ENCODE results near the gene KRTAP29-1. TPM values are rescaled to one million over a fixed set of nuclear protein-coding genes. Genes with fewer than 3 reads are reported as not detected.

Gene KRTAP29-1
- total RNA-seq, 2 experiments from 2014 or later: not detected

DNA sequence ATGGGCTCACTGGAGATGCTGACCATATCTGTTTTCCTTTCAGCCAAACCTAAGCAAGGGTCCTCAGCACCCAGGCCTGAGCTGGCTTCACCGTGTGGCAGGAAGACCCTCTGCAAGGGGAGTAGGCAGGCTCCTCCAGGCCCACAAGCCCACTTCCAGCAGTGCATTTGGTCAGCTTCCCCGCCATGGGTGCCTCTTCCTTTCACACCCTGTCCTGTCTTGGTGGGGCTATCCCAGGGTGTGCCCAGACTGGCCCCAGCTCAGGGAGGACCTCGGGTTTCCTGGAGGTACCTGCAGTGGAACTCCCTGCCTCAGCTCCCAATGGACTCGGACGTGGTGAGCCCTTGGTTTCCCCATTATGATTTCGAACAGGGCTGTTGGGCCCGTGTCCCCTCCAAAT lies 25.6 kb upstream of the KRTAP29-1 start:
- TF ChIP-seq CTCF (IDR thresholded peaks at IDR 0.05): no peak
- H3K27me3 Mint-ChIP-seq: no peaks in the 10 kb centered on the region
- no peaks in the 10 kb centered on the region for H3K9me3 Mint-ChIP-seq
- no peak overlapping the region for H3K4me3 Mint-ChIP-seq
- POLR2A ChIA-PET: interaction anchor here (1.0 kb wide), 1 partner anchor 140 kb away, joined by 3 read pairs; no protein-coding TSS in a partner anchor
- H3K4me1 Mint-ChIP-seq (ENCODE audit: low read depth): peaks cover 19% of the 10 kb centered on the region
- DNase-seq (no peak), ATAC-seq (no peak)
- H3K36me3 Mint-ChIP-seq (ENCODE audit: low read depth): no peaks in the 10 kb centered on the region
- CTCF ChIA-PET: interaction anchor here (0.9 kb wide), 1 partner anchor 14 kb away, joined by 3 read pairs; no protein-coding TSS in a partner anchor
- H3K27ac Mint-ChIP-seq: no peak overlapping the region
- intact Hi-C loops (cut with micrococcal nuclease): no loop called here

DNA sequence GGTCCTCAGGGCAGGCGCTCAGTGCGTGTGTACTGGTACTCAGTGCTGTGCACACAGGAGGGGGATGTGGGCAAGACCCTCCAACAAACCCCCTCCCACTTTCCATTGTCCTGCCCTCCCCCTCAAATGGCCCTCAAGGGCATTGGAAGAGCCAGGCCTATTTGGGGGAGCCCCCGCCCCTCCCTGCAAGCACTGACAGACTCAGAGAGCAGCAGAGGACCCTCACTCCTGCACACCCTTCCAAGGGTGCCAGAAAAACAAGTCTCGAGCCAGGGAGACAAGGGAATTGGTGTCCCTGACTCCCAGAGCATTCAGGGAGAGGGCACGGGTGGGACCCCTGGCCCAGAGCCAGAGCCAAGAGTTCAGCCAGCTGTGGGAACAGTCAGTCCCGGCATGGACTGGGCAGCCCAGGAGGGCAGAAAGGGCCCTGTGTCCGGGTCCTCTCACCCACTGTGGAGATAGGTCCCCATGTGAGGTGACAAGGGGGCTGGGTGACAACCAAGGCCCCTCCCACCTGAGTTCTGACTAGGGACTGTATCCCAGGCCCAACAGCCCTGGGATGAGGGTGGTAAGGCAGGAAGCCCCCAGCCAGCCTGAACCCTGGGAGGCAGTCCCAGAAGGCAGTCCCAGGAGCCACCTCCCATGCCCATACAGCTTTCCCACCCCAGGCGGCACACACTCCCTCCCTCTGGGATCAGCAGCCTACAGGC lies 24.9 kb upstream of the KRTAP29-1 start:
- Mint-ChIP-seq H3K4me3 (no peak overlapping the region), H3K4me1 (ENCODE audit: low read depth) (peaks cover 19% of the 10 kb centered on the region), H3K36me3 (ENCODE audit: low read depth) (no peaks in the 10 kb centered on the region), H3K9me3 (no peaks in the 10 kb centered on the region), H3K27ac (no peak overlapping the region), H3K27me3 (no peaks in the 10 kb centered on the region)
- ATAC-seq: no peak
- intact Hi-C loops (cut with micrococcal nuclease): no loop called here
- POLR2A ChIA-PET: interaction anchor here (1.0 kb wide), 1 partner anchor 140 kb away, joined by 3 read pairs; no protein-coding TSS in a partner anchor
- CTCF ChIA-PET: interaction anchor here (0.9 kb wide), 1 partner anchor 13 kb away, joined by 3 read pairs; no protein-coding TSS in a partner anchor
- no peak for DNase-seq
- TF ChIP-seq CTCF (IDR thresholded peaks at IDR 0.05): no peak

DNA sequence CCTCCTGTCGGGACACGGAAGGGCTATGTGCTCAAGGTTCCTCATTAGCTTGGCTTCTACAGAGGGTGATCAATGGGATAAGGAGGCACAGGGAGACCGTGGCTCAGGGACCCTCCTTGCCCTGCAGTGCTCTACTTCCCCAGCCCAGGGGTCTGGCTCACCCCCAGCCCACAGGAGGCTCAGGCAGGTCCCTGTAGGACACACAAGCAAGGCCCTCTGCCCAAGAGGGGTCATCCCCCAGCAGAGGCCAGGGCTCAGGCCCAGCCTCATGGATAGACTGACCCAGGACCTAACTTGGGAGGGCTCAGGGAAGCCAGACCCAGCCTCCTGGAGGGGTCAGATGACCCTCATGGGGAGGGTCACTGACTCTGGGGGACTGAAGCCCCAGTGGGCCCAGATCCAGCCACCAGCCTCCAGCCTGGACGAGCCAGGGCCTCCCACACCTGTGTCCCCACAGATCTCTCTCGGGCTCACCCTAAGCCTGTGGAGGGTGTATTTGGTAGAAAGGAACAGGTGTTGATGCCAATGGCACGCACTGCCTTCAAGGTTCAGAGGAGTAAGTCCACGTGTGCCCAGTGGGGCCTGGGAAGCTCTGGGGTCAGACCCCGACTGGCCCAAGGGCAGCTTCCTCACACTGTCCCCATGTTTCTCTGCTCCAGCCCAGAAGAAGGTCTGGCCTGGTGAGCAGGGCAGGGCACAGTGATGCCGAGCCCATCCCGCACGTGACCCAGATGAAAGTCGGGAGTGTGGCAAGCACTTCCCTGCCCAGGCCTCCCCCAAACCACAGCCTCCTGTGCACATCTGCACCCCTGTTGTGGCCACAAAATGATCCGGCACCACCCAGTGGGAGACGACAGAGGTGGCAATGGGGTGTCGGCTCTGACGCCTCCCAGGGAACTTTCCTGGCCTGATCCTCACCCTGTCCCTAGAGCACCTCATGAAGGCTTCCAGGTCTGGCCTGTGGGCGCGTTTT lies 23.8 kb upstream of the KRTAP29-1 start:
- CTCF ChIA-PET: no interaction called here
- H3K27me3 Mint-ChIP-seq: no peaks in the 10 kb centered on the region
- H3K4me3 Mint-ChIP-seq: no peak overlapping the region
- intact Hi-C loops (cut with micrococcal nuclease): no loop called here
- POLR2A ChIA-PET: no interaction called here
- no peak for ATAC-seq
- DNase-seq: no peak
- H3K4me1 Mint-ChIP-seq (ENCODE audit: low read depth): peaks cover 21% of the 10 kb centered on the region
- no peak overlapping the region for H3K27ac Mint-ChIP-seq
- H3K9me3 Mint-ChIP-seq: no peaks in the 10 kb centered on the region
- TF ChIP-seq CTCF (IDR thresholded peaks at IDR 0.05): no peak
- no peaks in the 10 kb centered on the region for H3K36me3 Mint-ChIP-seq (ENCODE audit: low read depth)

DNA sequence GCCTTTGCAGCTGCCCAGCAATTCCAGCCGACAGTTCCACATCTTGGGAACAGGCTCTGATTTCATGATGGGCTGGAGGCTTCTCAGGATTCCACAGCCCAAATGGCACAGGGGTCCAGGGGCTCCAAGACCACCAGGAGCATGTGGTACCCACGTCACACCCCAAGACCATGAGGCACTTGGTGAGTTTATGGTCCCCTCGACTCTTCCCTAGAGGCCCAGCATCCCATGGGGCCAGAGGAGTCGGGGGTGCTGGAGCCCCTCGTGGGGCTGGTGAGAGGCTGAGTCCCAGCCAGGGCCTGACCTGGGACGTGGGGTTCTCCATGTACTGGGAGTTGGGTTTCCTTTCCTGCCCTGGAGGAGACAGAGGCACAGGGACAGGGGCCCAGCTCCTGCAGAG lies 23.0 kb upstream of the KRTAP29-1 start:
- Mint-ChIP-seq H3K27me3 (no peaks in the 10 kb centered on the region), H3K9me3 (peaks cover 1% of the 10 kb centered on the region), H3K4me3 (no peak overlapping the region), H3K36me3 (ENCODE audit: low read depth) (no peaks in the 10 kb centered on the region), H3K4me1 (ENCODE audit: low read depth) (peaks cover 21% of the 10 kb centered on the region), H3K27ac (no peak overlapping the region)
- no peak for TF ChIP-seq CTCF (IDR thresholded peaks at IDR 0.05)
- no peak for ATAC-seq
- POLR2A ChIA-PET: no interaction called here
- intact Hi-C loops (cut with micrococcal nuclease): no loop called here
- CTCF ChIA-PET: no interaction called here
- DNase-seq: no peak

DNA sequence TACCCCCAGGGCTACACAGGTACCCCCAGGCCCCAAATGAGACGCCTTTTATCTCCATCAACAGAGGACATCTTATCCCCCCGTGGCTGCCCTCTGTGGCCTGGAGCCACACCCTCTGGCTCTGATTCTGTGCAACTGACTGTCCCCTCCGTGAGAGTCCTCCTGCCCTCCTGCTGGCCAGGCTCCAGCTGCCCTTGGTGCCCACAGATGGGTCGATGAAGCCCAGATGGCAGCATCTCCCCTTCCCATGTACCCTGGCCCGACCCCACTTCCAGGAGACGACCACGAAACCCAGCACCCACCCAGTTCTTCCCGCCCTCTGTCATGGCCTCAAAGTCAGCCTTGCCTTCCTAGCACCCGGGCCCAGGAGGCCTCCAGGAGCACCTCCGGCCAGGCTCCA lies 22.5 kb upstream of the KRTAP29-1 start:
- Mint-ChIP-seq H3K27me3 (no peaks in the 10 kb centered on the region), H3K27ac (no peak overlapping the region), H3K9me3 (peaks cover 4% of the 10 kb centered on the region), H3K4me3 (no peak overlapping the region), H3K4me1 (ENCODE audit: low read depth) (peaks cover 21% of the 10 kb centered on the region), H3K36me3 (ENCODE audit: low read depth) (no peaks in the 10 kb centered on the region)
- ChIA-PET CTCF (no interaction called here), POLR2A (no interaction called here)
- DNase-seq: no peak
- intact Hi-C loops (cut with micrococcal nuclease): no loop called here
- no peak for ATAC-seq
- no peak for TF ChIP-seq CTCF (IDR thresholded peaks at IDR 0.05)
